K562 (cell line): ENCODE results near the gene MSGN1. TPM values are rescaled to one million over a fixed set of nuclear protein-coding genes. Genes with fewer than 3 reads are reported as not detected.

Source experiments
- ETV1 ChIP-seq: fragments of 450-650 bp; conservative IDR thresholded peaks from 2 replicates; pipeline ENCODE4 v1.6.1; 2016; ENCODE audit warnings: missing genetic modification characterization, control low read depth, low read depth, missing compliant biosample characterization
- FOSL1 ChIP-seq: fragments of 200-800 bp; sonication (Bioruptor generic); conservative IDR thresholded peaks from 2 replicates; pipeline ENCODE4 v1.6.1; 2016; ENCODE audit warnings: missing genetic modification characterization, missing compliant biosample characterization
- GTF2E2 ChIP-seq: fragments of 200-800 bp; sonication (Bioruptor generic); IDR thresholded peaks from 2 replicates; pipeline ENCODE4 v1.6.1; 2016; ENCODE audit warnings: missing genetic modification characterization, missing compliant biosample characterization
- HEY1 ChIP-seq: fragments of 250-450 bp; sonication (Bioruptor Pico); IDR thresholded peaks from 2 replicates; pipeline ENCODE4 v1.5.0; 2020; ENCODE audit warnings: mild to moderate bottlenecking, moderate library complexity, borderline replicate concordance
- HLTF ChIP-seq: fragments of 450-650 bp; IDR thresholded peaks from 2 replicates; pipeline ENCODE4 v1.6.1; 2016
- KDM2B ChIP-seq: fragments of 250-450 bp; sonication (Bioruptor Pico); IDR thresholded peaks from 2 replicates; pipeline ENCODE4 v1.8.0; 2021; ENCODE audit warnings: mild to moderate bottlenecking, moderate library complexity
- KLF16 ChIP-seq: IDR thresholded peaks from 2 replicates; pipeline ENCODE4 v1.6.1; 2016; ENCODE audit warnings: antibody characterized with exemption
- NR2C1 ChIP-seq, 2 experiments: fragments of 450-650 bp; IDR thresholded peaks; 2 replicates each; pipeline ENCODE4 v1.6.1; 2017; ENCODE audit warnings: mild to moderate bottlenecking in 2 of 2, antibody characterized with exemption in 1 of 2, inconsistent platforms in 1 of 2, missing compliant biosample characterization in 1 of 2, missing genetic modification characterization in 1 of 2
- SIN3B ChIP-seq: fragments of 450-650 bp; IDR thresholded peaks from 2 replicates; pipeline ENCODE4 v1.6.1; 2017; ENCODE audit warnings: low read depth, mild to moderate bottlenecking, moderate library complexity
- SMAD2 ChIP-seq: fragments of 150-350 bp; IDR thresholded peaks from 2 replicates; pipeline ENCODE4 v1.6.1; 2014; ENCODE audit warnings: low read depth, mild to moderate bottlenecking, low read length
- SP1 ChIP-seq: sonication (generic); formaldehyde crosslinking; IDR thresholded peaks from 2 replicates; pipeline ENCODE4 v1.8.1; 2022; ENCODE audit warnings: mild to moderate bottlenecking, missing genetic modification reagents
- polyA plus RNA-seq, 8 experiments: library from polyadenylated mRNA; depleted of rRNA in 4 of 8; stranded (reverse) in 5 of 8; unstranded in 3 of 8; fragments of >200 nt; fragmentation: Nextera tagmentation in 2 of 8; fragmentation: Illumina TruSeq in 1 of 8; extraction: Ambion mirVana in 2 of 8; extraction: Trizol in 1 of 8; gene quantifications; 2 replicates each; pipeline versions ENCODE4 v1.2.1 to v1.2.3, GENCODE V29; 2011 to 2014; ENCODE audit warnings: inconsistent platforms in 1 of 8, missing spikeins in 1 of 8
- total RNA-seq, 7 experiments: library from RNA; depleted of rRNA in 6 of 7; stranded (reverse); fragments of >200 nt in 6 of 7; fragmentation: Illumina TruSeq in 2 of 7; extraction: Trizol in 2 of 7; gene quantifications; 2 replicates each; pipeline versions ENCODE4 v1.2.1 to v1.2.3, GENCODE V29; 2011 to 2021; ENCODE audit warnings: low replicate concordance in 1 of 7
- TF ChIP-seq, protein P1 (sequence below): IDR thresholded peaks from 3 replicates; pipeline ENCODE4 v1.6.1; 2011; ENCODE audit warnings: borderline replicate concordance, mild to moderate bottlenecking; ENCODE audit not compliant: insufficient read length, insufficient read depth
- TF ChIP-seq, protein P2 (sequence below): fragments of 450-650 bp; formaldehyde crosslinking; IDR thresholded peaks from 2 replicates; pipeline ENCODE4 v1.4.0; 2020; ENCODE audit warnings: mild to moderate bottlenecking
- TF ChIP-seq, protein P3 (sequence below): fragments of 450-650 bp; IDR thresholded peaks from one replicate; pipeline ENCODE4 v1.6.1; 2018; ENCODE audit warnings: mild to moderate bottlenecking, moderate library complexity; ENCODE audit not compliant: partially characterized antibody
- TF ChIP-seq, protein P4 (sequence below): fragments of 250-450 bp; sonication (Bioruptor Pico); IDR thresholded peaks from 2 replicates; pipeline ENCODE4 v1.8.0; 2022; ENCODE audit warnings: moderate library complexity, mild to moderate bottlenecking, inconsistent platforms
- TF ChIP-seq, protein P5 (sequence below), 2 experiments: fragments of 450-650 bp in 1 of 2; sonication (generic) in 1 of 2; formaldehyde crosslinking; conservative IDR thresholded peaks; 2 replicates each; pipeline versions ENCODE4 v1.4.0 to v1.8.1; 2020 to 2022; ENCODE audit warnings: mild to moderate bottlenecking in 1 of 2, missing genetic modification reagents in 1 of 2

The MSGN1 gene
- total and polyA plus RNA-seq, 9 of the 15 experiments (the other 6 are each of a cell fraction or from before 2014, with no cell fraction given) = not detected

DNA sequence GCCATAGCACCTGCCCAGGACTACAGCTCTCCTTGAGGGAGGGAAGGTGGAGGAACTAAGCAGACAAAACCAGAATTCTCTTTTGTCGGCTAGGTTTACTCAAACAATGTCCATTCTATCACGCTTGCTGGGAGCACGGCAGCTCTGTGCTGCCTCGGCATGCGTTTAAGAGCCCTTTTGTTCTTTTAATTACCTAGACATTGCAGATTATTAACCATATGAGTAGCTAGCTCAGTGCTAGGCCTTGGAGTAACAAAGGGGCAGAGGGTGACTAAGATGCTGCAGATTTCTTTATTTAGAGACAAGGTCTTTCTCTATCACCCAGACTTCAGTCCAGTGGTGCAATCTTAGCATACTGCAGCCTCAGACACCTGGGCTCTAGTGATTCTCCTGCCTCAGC lies 11.1 kb downstream of the MSGN1 start (continued):
- TF ChIP-seq GTF2E2 (tag) = no peak
- TF ChIP-seq FOSL1 (tag) = no peak
- TF ChIP-seq SIN3B = no peak
- TF ChIP-seq HEY1 (CRISPR knock-in tag) = no peak
- TF ChIP-seq KDM2B = no peak
- TF ChIP-seq SMAD2 = no peak
- TF ChIP-seq, protein P1, sequence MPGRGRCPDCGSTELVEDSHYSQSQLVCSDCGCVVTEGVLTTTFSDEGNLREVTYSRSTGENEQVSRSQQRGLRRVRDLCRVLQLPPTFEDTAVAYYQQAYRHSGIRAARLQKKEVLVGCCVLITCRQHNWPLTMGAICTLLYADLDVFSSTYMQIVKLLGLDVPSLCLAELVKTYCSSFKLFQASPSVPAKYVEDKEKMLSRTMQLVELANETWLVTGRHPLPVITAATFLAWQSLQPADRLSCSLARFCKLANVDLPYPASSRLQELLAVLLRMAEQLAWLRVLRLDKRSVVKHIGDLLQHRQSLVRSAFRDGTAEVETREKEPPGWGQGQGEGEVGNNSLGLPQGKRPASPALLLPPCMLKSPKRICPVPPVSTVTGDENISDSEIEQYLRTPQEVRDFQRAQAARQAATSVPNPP = no peak
- no peak for TF ChIP-seq ETV1 (tag)
- no peak for TF ChIP-seq SP1 (CRISPR knock-in tag)
- TF ChIP-seq NR2C1 (IDR thresholded peaks at IDR 0.05) = no peak
- no peak for TF ChIP-seq NR2C1 (tag; IDR thresholded peaks at IDR 0.05)
- TF ChIP-seq, protein P2, sequence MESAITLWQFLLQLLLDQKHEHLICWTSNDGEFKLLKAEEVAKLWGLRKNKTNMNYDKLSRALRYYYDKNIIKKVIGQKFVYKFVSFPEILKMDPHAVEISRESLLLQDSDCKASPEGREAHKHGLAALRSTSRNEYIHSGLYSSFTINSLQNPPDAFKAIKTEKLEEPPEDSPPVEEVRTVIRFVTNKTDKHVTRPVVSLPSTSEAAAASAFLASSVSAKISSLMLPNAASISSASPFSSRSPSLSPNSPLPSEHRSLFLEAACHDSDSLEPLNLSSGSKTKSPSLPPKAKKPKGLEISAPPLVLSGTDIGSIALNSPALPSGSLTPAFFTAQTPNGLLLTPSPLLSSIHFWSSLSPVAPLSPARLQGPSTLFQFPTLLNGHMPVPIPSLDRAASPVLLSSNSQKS (CRISPR knock-in tag) = no peak
- TF ChIP-seq, protein P3, sequence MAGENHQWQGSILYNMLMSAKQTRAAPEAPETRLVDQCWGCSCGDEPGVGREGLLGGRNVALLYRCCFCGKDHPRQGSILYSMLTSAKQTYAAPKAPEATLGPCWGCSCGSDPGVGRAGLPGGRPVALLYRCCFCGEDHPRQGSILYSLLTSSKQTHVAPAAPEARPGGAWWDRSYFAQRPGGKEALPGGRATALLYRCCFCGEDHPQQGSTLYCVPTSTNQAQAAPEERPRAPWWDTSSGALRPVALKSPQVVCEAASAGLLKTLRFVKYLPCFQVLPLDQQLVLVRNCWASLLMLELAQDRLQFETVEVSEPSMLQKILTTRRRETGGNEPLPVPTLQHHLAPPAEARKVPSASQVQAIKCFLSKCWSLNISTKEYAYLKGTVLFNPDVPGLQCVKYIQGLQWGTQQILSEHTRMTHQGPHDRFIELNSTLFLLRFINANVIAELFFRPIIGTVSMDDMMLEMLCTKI = no peak
- TF ChIP-seq, protein P4, sequence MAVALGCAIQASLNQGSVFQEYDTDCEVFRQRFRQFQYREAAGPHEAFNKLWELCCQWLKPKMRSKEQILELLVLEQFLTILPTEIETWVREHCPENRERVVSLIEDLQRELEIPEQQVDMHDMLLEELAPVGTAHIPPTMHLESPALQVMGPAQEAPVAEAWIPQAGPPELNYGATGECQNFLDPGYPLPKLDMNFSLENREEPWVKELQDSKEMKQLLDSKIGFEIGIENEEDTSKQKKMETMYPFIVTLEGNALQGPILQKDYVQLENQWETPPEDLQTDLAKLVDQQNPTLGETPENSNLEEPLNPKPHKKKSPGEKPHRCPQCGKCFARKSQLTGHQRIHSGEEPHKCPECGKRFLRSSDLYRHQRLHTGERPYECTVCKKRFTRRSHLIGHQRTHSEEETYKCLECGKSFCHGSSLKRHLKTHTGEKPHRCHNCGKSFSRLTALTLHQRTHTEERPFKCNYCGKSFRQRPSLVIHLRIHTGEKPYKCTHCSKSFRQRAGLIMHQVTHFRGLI (CRISPR knock-in tag) = no peak
- no peak for TF ChIP-seq HLTF
- TF ChIP-seq KLF16 = no peak
- TF ChIP-seq, protein P5, sequence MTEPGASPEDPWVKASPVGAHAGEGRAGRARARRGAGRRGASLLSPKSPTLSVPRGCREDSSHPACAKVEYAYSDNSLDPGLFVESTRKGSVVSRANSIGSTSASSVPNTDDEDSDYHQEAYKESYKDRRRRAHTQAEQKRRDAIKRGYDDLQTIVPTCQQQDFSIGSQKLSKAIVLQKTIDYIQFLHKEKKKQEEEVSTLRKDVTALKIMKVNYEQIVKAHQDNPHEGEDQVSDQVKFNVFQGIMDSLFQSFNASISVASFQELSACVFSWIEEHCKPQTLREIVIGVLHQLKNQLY (CRISPR knock-in tag; conservative IDR thresholded peaks at IDR 0.05) = no peak
